Left ventricle myocardium inferior (tissue), 1 donor: ENCODE data around the gene TOM1L2. TPM values are rescaled to one million over a fixed set of nuclear protein-coding genes. Genes with fewer than 3 reads are reported as not detected.
A peak's percentile ranks its signal among the peaks of the same experiment; 100 is the strongest.

Experiments
- DNase-seq: peaks from one replicate; pipeline ENCODE4 v3.0.0-alpha.2; 2020
- H3K27ac ChIP-seq: fragments of 200-600 bp; replicated peaks from 2 replicates; pipeline ENCODE4 v1.8.0; 2021
- H3K27me3 ChIP-seq: fragments of 200-600 bp; 2 replicates; pipeline ENCODE4 v1.8.0; 2021; ENCODE audit warnings: low read depth
- H3K36me3 ChIP-seq: fragments of 200-600 bp; 2 replicates; pipeline ENCODE4 v1.8.0; 2021
- H3K4me1 ChIP-seq: fragments of 200-600 bp; 2 replicates; pipeline ENCODE4 v1.8.0; 2021
- H3K4me3 ChIP-seq: fragments of 200-600 bp; 2 replicates; pipeline ENCODE4 v1.8.0; 2021; ENCODE audit warnings: mild to moderate bottlenecking, moderate library complexity
- H3K9me3 ChIP-seq: fragments of 200-600 bp; replicated peaks from 2 replicates; pipeline ENCODE4 v1.8.0; 2021
- intact Hi-C: fragments of 100-400 bp; cut with micrococcal nuclease; formaldehyde crosslinking; loops from one replicate; pipeline ENCODE4 v1.11.0; 2022
- total RNA-seq: library from RNA; stranded (reverse); fragmentation: NEBNext Ultra II Directional; extraction: Animal tissue kit (Norgen Biotek cat#: 25700); gene quantifications from one replicate; pipeline ENCODE4 v1.2.1, GENCODE V29; 2021
- TF ChIP-seq, protein P1 (sequence below): fragments of 200-600 bp; IDR thresholded peaks from 2 replicates; pipeline ENCODE4 v1.8.0; 2021; ENCODE audit warnings: antibody characterized with exemption, mild to moderate bottlenecking, borderline replicate concordance
- donor health status: DM: no; HTN: yes; CAD: no; lungs with severe emphysema.

Gene TOM1L2
- total RNA-seq, 1 donor from 2014 or later = 284 TPM

- Histone ChIP-seq H3K27ac (peak overlapping the region; percentile 94), H3K4me3 (peak overlapping the region; percentile 35), H3K4me1 (peaks cover 75% of the 10 kb centered on the region), H3K27me3 (no peaks in the 10 kb centered on the region), H3K9me3 (no peaks in the 10 kb centered on the region), H3K36me3 (peaks cover 42% of the 10 kb centered on the region)
- intact Hi-C loops = no loop called here
- DNase-seq = peak; percentile 80
- TF ChIP-seq, protein P1, sequence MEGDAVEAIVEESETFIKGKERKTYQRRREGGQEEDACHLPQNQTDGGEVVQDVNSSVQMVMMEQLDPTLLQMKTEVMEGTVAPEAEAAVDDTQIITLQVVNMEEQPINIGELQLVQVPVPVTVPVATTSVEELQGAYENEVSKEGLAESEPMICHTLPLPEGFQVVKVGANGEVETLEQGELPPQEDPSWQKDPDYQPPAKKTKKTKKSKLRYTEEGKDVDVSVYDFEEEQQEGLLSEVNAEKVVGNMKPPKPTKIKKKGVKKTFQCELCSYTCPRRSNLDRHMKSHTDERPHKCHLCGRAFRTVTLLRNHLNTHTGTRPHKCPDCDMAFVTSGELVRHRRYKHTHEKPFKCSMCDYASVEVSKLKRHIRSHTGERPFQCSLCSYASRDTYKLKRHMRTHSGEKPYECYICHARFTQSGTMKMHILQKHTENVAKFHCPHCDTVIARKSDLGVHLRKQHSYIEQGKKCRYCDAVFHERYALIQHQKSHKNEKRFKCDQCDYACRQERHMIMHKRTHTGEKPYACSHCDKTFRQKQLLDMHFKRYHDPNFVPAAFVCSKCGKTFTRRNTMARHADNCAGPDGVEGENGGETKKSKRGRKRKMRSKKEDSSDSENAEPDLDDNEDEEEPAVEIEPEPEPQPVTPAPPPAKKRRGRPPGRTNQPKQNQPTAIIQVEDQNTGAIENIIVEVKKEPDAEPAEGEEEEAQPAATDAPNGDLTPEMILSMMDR = peak; percentile 20
Observed at GRCh38 chr17:17877529-17878358, 94.5 kb downstream of the TOM1L2 start.

GRCh38 chr17:17876959-17877528, 95.2 kb downstream of the TOM1L2 start:
- Histone ChIP-seq H3K27me3 (no peaks in the 10 kb centered on the region), H3K27ac (peak overlapping the region; percentile 94), H3K4me3 (peak overlapping the region; percentile 35), H3K4me1 (peaks cover 81% of the 10 kb centered on the region), H3K36me3 (peaks cover 35% of the 10 kb centered on the region), H3K9me3 (no peaks in the 10 kb centered on the region)
- TF ChIP-seq, protein P1 = no peak
- intact Hi-C loops = no loop called here
- DNase-seq = peak; percentile 43

DNA sequence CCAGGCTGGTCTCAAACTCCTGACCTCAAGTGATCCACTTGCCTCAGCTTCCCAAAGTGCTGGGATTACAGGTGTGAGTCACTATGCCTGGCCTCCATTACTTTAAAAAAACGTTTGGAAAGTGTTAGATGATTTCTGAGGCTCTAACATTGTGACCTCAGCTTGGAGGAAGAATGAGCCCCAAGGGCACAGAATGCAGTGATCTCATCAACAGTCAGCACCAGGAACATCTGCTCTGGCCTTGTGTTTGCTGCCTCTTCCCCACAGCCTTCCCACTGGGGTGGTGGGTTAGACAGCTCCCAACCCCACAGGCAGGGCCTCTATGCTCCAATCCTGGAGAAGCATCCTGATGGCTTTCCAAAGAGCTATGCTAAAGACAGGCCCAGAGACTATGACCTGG, 97.7 kb downstream of the TOM1L2 start:
- H3K27ac ChIP-seq = peak overlapping the region; percentile 94

GRCh38 chr17:17873450-17873991, 98.7 kb downstream of the TOM1L2 start:
- TF ChIP-seq, protein P1 = no peak
- DNase-seq = peak; percentile 28
- no peak overlapping the region for H3K4me3 ChIP-seq
- intact Hi-C loops = no loop called here
- peaks cover 86% of the 10 kb centered on the region for H3K4me1 ChIP-seq
- H3K27ac ChIP-seq = peak overlapping the region; percentile 94
- H3K36me3 ChIP-seq = peaks cover 11% of the 10 kb centered on the region
- H3K9me3 ChIP-seq = no peaks in the 10 kb centered on the region
- no peaks in the 10 kb centered on the region for H3K27me3 ChIP-seq

More for the DNA sequence above, 97.7 kb downstream of the TOM1L2 start:
- Histone ChIP-seq H3K27me3 (no peaks in the 10 kb centered on the region), H3K4me3 (no peak overlapping the region), H3K4me1 (peaks cover 86% of the 10 kb centered on the region), H3K36me3 (peaks cover 15% of the 10 kb centered on the region), H3K9me3 (no peaks in the 10 kb centered on the region)
- TF ChIP-seq, protein P1 = no peak
- intact Hi-C loops = no loop called here
- DNase-seq = no peak

DNA sequence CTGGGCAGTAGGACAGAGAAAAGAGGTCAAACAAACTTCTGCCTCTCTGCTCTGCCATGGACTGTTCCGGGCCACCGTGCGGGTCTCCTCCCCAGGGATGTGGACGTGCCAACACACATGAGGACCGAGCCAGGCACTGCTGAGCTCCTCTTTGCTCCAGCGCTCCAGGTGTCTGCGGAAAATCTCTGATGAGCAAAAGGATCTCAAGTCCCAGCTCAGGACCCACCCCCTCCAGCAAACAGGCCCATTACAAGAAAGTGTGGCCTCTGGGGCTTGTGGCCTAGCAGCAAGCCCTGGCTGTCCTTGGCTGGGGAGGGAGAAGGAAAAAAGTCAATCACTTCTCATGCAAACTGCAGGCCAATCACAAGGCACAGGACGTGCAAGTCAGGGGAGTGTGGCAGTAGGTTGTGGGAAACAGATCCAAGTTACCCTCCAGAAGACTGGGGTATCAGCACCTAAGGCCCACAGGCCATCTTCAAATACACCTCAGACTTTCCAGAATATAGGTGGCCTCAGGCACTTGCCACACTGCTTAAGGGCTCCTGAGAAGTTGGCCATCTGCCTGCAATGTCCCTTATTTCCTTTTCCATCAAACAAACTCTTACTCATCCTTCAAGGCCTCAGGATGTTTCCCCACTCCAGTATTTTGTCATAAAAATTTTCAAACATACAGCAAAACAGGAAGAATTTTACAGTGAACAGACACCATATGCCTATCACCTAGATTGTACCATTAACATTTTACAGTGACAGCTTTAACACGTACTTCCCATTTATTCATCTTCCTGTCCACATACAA, 99.5 kb downstream of the TOM1L2 start:
- no peaks in the 10 kb centered on the region for H3K9me3 ChIP-seq
- no peaks in the 10 kb centered on the region for H3K27me3 ChIP-seq
- TF ChIP-seq, protein P1 = no peak
- intact Hi-C loops = no loop called here
- no peak for DNase-seq
- peaks cover 13% of the 10 kb centered on the region for H3K36me3 ChIP-seq
- H3K4me3 ChIP-seq = no peak overlapping the region
- peaks cover 86% of the 10 kb centered on the region for H3K4me1 ChIP-seq
- H3K27ac ChIP-seq = peak overlapping the region; percentile 94
